Non-pigmented ciliary epithelial cell (primary cell): ENCODE data around the gene TSGA10IP.

Source experiments
- DNase-seq: peaks from one replicate; pipeline ENCODE4 v3.0.0-alpha.2; 2010; ENCODE audit warnings: low read depth

Gene TSGA10IP

DNA sequence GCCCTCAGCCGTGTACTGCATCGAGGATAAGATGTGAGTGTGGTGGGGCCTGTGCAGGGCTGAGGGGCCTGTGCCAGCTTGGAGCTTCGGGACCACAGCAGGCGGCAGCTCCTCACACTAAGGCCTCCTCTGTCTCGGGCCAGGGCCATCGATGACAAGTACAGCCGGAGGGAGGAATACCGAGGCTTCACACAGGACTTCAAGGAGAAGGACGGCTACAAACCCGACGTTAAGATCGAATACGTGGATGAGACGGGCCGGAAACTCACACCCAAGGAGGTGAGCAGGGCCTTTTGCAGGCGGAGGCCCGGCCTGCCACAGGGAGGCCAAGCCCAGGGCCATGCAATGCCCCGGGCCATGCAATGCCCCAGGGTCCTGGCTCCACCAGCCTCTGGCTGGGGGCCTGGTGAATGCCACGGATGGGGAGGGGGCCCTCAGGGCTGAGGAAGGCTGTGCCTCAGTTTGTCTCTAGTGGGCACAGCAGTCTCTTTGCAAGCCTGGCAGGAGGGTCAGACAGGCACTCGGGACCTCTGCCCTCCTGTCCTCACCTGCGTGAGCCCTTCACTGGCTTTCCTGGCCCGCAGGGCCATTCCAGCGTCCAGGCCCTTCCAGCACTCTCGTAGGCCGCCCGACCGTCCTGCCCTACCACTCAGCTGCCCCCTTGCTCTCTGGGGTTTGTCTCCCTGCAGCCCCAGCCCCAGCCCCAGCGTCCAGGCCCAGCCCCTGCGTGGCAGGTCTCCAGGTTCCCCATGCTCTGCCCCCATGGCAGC lies 32.5 kb downstream of the TSGA10IP start:
- DNase-seq, result no peak

- DNase-seq, result no peak
Observed at GRCh38 chr11:65978391-65979238, 33.3 kb downstream of the TSGA10IP start.

- no peak for DNase-seq
Observed at GRCh38 chr11:65979261-65979759, 34.0 kb downstream of the TSGA10IP start.

GRCh38 chr11:65981101-65981740 lies 35.9 kb downstream of the TSGA10IP start:
- DNase-seq, result no peak

DNA sequence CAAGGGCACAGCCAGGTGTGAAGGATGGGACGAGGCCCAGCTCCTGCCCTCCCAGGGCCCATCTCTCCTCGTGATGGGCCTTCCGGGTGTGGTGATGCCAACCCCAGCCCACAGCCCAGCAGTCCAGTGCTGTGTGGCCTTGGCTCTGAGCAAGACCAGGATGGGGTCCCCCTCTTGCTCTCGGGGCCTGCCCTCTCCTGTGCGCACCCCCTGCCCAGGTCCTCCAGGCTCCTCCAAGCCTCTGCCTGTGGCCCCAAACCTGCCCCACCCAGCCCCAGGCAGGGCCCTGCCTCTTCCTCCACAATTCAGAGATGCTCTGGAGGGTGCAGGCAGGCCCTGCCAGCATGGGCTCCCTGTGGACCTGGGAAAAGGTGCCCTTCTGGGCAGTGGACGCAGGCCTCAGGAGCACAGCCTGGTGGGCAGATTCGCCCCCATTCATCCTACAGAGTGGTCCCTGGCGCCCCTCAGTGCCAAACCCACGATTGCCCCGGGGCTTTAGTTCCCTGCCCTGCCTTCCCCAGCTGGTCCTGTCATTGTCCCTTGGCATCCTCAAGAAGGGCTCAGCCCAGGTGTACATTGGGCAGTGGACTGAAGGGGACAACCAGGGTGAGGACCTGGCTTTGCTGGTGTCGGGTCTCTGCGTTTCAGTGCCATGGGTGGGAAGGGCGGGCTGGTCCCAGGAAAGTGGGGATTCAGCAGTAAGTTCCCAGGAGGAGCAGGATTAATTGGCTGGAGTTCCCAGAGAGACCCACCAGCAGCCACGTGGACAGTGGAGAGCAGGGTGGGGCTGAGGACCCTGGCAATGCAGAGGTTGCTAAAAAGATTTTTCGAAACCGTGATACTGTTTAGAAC lies 36.9 kb downstream of the TSGA10IP start:
- no peak for DNase-seq

GRCh38 chr11:65982824-65983588 lies 37.7 kb downstream of the TSGA10IP start:
- DNase-seq, result no peak

GRCh38 chr11:65983589-65983987 lies 38.3 kb downstream of the TSGA10IP start:
- DNase-seq, result no peak

GRCh38 chr11:65987336-65987735 lies 42.1 kb downstream of the TSGA10IP start:
- DNase-seq, result no peak

DNA sequence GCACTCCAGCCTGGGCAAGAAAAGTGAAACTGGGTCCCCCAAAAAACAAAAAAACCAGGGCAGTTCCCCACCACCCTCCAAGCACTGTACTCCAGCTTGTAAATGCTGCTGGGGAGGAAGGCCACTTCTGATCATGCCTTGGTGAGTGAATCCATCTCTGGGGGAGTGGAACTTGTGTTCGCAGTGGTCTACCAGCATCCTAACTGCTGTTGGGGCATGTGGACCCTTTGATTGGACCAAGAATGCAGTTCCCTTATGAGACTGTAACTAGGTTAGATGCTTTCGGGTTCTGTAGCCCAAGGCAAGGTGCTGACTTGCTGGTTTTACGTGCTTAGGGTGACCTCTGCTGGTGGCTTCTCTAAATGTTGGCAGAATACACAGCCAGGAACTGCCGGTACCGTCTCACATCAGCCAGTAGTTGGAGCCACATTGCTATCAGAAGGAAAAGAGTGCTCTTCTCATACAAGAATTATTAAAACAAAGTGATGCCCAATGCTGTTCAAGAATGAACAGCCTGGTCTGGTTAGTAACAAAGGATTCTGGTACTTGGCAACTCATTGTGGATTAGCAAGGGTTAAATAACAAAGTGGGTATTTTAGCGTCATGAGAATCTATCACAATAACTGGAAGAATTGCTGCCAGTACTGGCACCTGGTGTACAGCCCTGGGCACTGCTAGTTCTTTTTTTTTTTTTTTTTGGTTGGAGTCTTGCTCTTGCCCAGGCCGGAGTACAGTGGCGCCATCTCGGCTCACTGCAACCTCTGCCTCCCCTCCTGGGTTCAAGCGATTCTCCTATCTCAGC lies 43.7 kb downstream of the TSGA10IP start:
- peak; percentile 91 for DNase-seq

- DNase-seq, result no peak
Observed at GRCh38 chr11:65992056-65992455, 46.8 kb downstream of the TSGA10IP start.

- DNase-seq, result no peak
Observed at GRCh38 chr11:65997286-65997685, 52.0 kb downstream of the TSGA10IP start.

DNA sequence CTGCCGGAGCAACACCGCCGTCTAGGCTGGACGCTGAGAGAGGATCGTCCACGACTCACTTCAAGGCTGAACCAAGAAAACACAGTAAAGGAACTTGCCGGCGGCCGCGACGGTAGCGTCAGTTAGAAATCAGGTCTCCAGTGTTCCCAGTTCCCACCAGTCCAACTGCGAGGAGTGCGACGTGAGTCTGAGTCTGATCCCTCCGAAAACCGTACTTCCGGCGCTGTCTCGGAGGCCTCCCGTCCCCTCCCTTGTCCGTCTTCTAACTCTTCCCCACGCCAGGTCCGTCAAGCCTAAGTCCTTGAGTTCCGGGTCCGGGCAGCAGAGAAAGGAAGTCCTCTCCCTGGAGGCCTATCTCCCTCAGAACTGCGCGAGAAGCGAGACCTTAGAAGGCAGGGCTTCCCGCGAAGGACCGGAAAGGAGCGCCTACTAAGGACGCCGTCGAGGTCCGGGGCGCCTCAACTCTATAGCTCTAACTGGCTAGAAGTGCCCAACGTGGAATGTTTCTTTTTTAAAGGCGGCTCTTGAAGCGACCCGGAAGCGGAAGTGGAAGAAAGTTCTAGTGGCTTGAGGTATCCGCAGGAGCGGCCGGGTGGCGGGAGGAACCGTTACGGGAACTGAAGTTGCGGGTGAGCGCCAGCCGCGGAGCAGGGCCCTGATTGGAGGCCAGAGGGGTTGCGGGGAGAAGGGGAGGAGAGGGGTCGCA lies 56.8 kb downstream of the TSGA10IP start, which contains the start of the genes BANF1 and EIF1AD:
TSS of gene BANF1 (plus strand) at position 562 of the 706 bp plus-strand sequence. CDS start 748 bp downstream, outside the sequence.
TSS of gene EIF1AD (minus strand) at position 216 of the 706 bp plus-strand sequence. CDS start 1,768 bp downstream, outside the sequence.
- DNase-seq, result peak; percentile 92

DNA sequence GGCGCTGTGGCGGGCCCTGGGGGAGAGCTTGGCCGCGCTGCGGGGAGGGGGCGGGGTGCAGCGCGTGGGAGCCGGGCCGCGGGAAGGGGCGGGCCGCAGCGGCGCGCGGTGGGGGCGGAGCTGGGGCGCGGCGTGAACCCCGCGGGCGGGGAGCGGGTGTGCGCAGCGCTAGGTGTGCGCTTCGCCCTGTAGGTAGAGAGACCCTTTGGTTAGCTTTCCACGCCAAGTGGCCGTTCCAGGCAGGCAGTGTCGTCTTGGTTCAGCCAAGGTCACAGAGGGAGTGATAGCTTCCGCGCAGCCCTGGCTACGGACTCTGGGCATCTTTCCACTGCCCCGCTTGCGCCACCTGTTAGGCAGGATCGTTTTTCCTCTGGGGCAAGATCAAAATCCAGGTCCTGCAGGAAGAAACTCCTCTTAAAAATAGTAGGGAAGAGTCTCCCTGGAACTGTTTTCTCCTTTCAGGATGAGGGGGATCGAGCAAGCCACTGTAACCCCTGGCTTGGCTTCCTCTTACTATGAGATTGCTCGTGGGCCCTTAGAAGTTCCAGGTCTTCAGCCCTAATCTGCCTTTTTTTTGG lies 57.5 kb downstream of the TSGA10IP start:
- no peak for DNase-seq

DNA sequence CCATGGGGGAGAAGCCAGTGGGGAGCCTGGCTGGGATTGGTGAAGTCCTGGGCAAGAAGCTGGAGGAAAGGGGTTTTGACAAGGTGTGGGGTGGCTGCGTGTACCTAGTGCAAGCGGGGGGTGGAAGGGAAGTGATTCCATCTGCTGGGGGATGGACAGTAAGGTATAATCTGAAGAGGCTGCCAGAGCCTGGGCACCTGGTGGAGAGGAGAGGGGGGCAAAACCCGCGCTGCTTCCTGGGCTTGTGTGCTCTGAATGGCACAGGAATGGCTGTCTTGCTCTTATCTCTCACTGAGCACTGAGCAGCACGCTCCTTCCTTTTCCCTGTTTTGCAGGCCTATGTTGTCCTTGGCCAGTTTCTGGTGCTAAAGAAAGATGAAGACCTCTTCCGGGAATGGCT lies 58.0 kb downstream of the TSGA10IP start:
- no peak for DNase-seq

GRCh38 chr11:66004186-66004585 lies 58.9 kb downstream of the TSGA10IP start:
- no peak for DNase-seq

GRCh38 chr11:66006134-66006890 lies 61.0 kb downstream of the TSGA10IP start:
- DNase-seq, result no peak

- no peak for DNase-seq
Observed at GRCh38 chr11:66006891-66007176, 61.6 kb downstream of the TSGA10IP start.

DNA sequence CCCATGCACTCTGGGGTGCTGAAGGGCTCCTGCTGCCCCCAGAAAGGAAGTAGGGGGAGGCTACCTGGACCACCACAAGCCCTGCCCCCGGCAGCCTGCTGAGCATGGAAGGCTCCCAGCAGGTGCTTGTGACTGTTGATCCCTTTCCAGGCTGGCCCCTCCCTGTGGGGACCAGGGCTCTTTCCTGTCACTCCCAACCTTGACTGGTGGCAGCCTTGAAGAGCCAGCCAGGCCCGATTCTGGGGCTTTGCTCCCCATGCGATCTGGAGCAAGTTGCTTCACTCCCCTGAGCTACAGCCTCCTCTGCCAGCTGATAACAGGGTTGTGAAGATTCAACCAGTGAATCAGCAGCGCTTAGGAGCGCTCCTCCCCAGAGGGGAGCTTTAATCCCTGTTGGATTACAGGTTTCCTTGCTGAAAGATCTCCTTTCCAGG lies 61.9 kb downstream of the TSGA10IP start:
- DNase-seq, result no peak
